GM19238 (cell line): ENCODE data around the gene NCOR1.
"Not testable (repeated sequence)": the region's sequence is repeated elsewhere in the genome, so short reads cannot be mapped to it uniquely, and the experiment has no call there.

Experiments
- DNase-seq: peaks from one replicate; pipeline ENCODE4 v3.0.0; 2011; ENCODE audit warnings: low spot score; ENCODE audit not compliant: insufficient read length

The NCOR1 gene

GRCh38 chr17:16215002-16215272 lies 397 bp downstream of the NCOR1 start:
- peak; percentile 19 for DNase-seq

GRCh38 chr17:16214190-16215001 lies 938 bp downstream of the NCOR1 start:
- DNase-seq = no peak

GRCh38 chr17:16212793-16213192 lies 2.5 kb downstream of the NCOR1 start:
- no peak for DNase-seq

- DNase-seq = no peak
Observed at GRCh38 chr17:16211590-16211989, 3.7 kb downstream of the NCOR1 start.

- not testable (repeated sequence) for DNase-seq
Observed at GRCh38 chr17:16204763-16205162, 10.6 kb downstream of the NCOR1 start.

- not testable (repeated sequence) for DNase-seq
Observed at GRCh38 chr17:16202554-16203500, 12.5 kb downstream of the NCOR1 start.

- not testable (repeated sequence) for DNase-seq
Observed at GRCh38 chr17:16201693-16202131, 13.6 kb downstream of the NCOR1 start.

GRCh38 chr17:16199093-16199492 lies 16.2 kb downstream of the NCOR1 start:
- no peak for DNase-seq

- DNase-seq = no peak
Observed at GRCh38 chr17:16197276-16197675, 18.1 kb downstream of the NCOR1 start.

GRCh38 chr17:16194307-16194835 lies 21.0 kb downstream of the NCOR1 start:
- not testable (repeated sequence) for DNase-seq

- no peak for DNase-seq
Observed at GRCh38 chr17:16191604-16192003, 23.7 kb downstream of the NCOR1 start.

- no peak for DNase-seq
Observed at GRCh38 chr17:16190703-16191360, 24.5 kb downstream of the NCOR1 start.

GRCh38 chr17:16189791-16190348 lies 25.5 kb downstream of the NCOR1 start:
- DNase-seq = no peak

- DNase-seq = no peak
Observed at GRCh38 chr17:16187642-16188041, 27.7 kb downstream of the NCOR1 start.

GRCh38 chr17:16181581-16181980 lies 33.8 kb downstream of the NCOR1 start:
- DNase-seq = no peak

- no peak for DNase-seq
Observed at GRCh38 chr17:16178836-16179235, 36.5 kb downstream of the NCOR1 start.

GRCh38 chr17:16171613-16172012 lies 43.7 kb downstream of the NCOR1 start:
- DNase-seq = no peak

- DNase-seq = not testable (repeated sequence)
Observed at GRCh38 chr17:16166766-16167165, 48.6 kb downstream of the NCOR1 start.

- DNase-seq = no peak
Observed at GRCh38 chr17:16158714-16159113, 56.6 kb downstream of the NCOR1 start.

GRCh38 chr17:16155536-16155935 lies 59.8 kb downstream of the NCOR1 start:
- DNase-seq = no peak

GRCh38 chr17:16152326-16152725 lies 63.0 kb downstream of the NCOR1 start:
- not testable (repeated sequence) for DNase-seq
